ENCODE results near the gene ILKAP.

The ILKAP gene

DNA sequence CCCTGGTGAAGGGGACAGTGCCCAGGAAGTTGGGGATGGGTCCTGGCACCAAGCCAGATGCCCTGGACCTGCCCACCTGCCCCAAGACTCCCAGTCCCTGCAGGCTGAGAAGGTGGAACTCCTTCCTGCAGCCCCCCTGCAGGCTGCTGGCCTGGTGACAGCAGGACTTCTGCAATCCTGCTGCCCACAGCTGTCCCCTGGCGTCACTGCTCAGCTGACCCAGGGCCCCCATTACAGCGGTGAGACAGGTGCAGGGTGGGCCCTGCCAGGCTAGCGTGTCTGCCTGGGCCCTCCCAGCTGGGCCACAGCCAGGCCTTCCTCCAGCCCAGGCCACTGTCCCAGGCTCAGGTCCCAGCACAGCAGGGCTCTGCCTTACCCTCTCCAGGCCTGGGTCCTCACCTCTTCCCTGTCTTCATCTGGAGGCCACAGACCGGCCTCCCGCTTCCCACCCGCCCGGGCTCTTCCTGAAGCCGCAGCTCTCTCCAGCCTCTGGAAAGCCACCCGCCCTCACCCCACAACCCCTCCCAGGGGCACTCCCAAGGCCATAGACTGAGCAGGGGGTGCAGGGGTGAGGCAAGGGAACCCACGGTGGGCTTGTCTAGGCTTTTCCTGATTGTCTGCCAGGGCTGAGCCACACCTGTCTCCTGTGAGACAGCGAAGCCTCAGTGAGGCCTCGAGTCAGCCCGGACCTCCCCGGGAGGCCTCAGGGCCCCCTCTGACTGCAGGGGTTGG lies 53.5 kb downstream of the ILKAP start:
- no peak for DNase-seq

DNA sequence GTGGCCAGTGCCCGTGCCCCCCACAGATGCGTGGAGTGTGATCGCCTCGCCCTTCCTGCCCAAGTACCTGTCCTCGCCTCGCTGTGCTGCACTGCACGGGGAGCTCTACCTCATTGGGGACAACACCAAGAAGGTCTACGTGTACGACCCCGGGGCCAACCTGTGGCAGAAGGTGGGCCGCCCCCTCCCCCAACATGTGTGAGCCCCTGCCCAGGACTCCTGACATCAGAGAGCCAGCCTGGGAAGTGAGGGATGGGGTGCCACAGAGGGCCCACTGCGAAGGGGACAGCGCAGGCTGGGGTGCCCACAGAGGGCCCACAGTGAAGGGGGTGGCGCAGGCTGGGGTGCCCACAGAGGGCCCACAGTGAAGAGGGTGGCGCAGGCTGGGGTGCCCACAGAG lies 54.5 kb downstream of the ILKAP start:
- no peak for DNase-seq

DNA sequence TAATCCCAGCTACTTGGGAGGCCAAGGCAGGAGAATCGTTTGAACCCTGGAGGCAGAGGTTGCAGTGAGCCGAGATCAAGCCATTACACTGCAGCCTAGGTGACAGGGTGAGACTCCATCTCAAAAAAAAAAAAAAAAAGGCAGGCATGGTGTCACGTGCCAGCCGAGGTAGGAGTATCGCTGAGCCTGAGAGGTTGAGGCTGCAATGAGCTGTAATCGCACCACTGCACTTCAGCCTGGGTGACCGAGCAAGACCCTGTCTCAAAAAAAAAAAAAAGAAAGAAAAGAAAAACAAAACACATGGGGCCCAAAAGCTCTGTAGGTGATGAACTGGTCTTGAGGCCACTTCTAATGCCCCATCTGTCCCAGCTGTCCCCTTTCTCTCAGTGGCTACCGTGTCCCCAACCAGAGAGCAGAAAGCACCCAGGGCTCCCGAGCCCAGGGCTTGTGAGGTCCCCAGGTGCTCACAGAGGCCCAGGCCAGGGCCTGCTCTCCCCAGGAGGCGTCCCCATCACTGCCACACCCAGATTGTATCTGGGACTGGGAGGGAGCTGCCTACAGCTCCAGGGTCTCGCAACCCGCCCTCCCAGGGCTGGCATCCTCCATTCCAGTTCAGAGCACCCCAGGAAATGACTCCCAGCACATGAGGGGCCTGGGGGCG lies 56.5 kb downstream of the ILKAP start:
- no peak for DNase-seq

DNA sequence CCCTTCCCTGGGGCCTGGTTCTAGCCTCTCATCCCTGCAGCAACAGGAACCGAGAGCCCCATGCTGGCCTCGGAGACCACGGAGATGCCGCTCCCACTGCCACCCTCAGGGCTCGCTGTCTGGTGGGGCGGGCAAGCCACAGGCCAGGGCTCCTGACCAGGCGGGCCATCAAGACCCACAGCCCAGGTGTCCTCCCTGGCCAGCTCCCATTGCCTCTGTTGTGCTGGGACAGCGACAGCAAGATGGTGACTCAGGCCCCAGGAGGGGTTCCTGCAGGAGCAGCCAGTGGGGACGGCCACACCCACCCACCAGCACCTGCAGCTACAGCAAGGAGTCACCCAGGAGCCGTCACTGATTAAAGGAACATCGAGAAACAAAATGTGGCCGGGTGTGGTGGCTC lies 57.6 kb downstream of the ILKAP start:
- DNase-seq, result no peak

DNA sequence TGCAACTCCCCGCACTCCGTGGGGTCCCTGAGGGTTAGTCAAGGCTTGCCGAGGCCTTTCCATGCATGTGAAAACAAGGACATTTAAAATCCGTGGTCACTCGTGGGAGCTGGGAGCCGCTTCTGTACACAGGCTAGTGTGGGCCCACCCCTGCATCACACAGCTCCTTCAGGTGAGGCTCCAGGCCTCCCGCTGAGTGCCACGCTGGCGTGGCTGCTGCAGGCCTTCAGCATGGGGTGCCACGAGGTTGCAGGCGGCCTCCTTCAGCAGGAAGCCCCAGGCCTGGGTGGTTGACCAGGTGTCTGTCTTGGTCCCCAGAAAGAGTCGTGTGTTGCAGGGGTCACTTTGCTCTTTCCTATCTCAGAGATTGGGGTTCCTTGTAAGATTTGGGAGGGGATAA lies 58.4 kb downstream of the ILKAP start:
- DNase-seq, result no peak

DNA sequence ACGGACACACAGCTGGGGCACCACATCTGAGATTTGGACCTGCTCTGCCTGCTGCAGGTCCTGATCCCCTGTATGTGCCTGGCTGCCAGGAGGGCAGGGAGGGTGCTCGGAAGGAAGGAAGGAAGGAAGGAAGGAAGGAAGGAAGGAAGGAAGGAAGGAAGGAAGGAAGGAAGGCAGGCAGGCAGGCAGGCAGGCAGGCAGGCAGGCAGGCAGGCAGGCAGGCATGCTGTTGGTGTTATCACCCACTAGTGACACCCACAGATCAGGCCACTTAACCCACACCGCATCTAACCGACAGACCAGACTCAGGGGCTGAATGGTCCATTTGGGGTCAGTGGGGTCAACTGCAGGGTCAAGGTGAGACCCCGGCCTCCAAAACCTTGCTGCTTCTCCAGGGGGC lies 59.2 kb downstream of the ILKAP start:
- no peak for DNase-seq

DNA sequence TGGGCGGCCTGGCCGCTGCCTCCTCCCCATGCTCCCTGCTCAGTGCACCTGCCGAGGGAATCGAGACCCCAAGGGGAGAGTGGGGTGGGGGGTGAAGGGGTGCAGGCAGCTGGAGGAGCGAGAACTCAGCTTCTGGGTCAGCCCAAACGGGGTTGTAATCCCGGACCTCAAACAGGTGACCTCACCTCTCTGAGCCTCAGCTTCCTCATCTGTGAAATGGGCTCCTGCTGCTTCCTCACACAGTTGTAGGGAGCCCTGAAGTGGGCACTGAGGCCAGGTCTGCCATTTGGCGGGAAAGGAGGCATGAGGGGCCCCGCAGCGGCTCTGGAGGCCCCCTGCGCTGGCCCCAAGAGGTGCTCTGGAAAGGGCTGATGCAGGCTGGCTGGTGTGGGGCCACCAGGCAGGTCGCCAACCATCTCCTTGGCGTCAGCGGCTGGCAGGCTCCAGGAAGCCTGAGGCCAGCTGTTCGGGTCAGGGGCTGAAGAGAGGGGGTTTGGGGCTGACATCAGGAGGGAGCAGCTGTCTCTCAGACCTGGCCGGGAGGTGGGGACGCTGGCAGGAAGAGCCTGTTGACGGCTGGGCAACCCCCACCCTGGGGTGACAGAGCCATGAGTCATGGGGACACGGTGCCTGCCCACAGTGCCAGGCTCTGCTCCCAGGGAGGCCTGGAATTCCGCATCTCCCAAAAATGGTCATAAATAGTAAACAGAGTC lies 60.1 kb downstream of the ILKAP start:
- DNase-seq, result no peak

DNA sequence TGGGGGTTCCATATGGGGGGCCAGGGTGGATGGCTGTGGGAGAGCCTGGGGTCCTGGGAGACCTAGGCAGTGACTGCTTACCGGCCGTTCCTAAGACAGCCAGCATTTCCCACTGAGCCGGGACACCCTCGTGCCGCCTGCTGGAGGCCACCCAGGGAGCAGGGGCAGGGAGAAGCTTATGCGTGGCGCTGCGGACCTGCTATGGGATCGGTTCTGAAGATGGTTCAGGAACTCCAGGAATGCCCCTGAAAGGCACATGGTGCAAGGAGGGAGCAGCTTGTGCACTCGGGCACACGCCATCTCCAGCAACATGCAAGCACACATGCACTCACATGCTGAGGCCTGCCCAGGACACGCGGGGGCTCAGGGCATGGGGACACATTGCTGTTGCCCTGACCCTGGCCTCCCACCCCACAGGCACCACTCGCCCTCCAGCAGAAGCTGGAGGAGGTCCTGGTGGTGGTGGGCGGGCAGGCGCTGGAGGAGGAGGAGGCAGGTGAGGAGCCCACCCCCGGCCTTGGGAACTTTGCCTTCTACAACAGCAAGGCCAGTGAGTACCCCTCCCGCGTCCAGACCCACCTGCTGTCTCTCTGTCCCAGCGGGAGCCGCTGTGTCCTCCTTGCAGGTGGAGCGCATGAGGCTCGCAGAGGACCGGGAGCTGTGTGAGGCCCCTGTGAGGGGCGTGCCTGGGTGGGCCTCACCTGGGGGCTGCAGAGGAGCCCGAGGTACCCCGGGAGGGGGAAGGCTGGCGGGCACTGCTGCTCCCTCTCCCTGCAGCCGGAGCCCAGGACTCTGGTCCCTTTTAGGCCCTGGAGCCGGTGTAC lies 60.9 kb downstream of the ILKAP start:
- DNase-seq, result no peak

DNA sequence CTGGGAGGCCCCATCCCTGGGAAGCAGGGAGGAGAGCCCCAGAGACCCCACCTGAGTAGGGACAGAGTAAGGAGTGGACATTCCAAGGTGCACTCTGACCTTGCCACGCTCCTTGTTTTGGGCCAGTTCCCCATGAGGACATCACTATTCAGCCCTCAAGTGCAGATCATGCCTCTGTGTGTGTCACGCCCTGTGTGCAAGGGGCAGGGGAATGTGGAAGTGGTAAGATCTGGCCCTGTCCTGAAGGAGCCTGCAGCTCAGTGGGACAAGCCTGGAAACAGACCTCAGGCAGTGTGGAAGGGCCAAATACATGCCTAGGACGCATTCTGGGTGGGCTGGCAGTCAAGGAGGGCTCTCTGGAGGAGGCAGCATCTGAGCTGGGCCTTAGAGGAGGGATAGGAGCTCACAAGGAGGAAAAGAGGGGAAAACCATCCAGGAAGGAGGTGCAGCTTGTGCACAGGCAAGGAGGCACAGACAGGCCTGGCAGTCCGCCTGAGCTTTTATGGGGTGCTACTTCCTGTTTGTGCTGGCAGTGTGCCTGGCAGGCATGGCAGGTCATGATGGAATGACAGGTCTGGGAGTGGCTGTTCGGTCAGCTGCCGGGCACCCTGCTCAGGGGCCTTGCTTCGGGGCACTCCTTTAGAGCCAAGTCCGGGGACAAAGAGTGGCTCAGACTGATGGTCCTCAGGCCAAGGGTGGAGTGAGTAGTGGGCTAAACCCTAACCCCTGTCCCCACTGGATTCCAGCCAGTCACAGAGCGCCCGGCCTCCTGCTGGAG lies 61.8 kb downstream of the ILKAP start:
- DNase-seq, result no peak

DNA sequence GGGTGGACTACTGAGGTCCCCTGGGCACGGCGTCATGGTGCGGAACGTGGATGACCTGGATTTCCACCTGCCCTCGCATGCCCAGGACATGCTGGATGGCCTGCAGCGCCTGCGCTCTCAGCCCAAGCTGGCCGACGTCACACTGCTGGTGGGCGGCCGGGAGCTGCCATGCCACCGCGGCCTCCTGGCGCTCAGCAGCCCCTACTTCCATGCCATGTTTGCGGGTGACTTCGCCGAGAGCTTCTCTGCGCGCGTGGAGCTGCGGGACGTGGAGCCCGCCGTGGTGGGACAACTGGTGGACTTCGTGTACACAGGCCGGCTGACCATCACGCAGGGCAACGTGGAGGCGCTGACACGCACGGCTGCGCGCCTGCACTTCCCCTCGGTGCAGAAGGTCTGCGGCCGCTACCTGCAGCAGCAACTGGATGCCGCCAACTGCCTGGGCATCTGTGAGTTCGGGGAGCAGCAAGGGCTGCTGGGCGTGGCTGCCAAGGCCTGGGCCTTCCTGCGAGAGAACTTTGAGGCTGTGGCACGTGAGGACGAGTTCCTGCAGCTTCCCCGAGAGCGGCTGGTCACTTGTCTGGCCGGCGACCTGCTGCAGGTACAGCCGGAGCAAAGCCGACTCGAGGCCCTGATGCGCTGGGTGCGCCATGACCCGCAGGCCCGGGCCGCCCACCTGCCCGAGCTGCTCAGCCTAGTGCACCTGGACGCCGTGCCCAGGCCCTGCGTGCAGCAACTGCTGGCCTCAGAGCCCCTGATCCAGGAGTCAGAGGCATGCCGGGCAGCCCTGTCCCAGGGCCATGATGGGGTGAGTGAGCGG lies 62.6 kb downstream of the ILKAP start:
- no peak for DNase-seq

DNA sequence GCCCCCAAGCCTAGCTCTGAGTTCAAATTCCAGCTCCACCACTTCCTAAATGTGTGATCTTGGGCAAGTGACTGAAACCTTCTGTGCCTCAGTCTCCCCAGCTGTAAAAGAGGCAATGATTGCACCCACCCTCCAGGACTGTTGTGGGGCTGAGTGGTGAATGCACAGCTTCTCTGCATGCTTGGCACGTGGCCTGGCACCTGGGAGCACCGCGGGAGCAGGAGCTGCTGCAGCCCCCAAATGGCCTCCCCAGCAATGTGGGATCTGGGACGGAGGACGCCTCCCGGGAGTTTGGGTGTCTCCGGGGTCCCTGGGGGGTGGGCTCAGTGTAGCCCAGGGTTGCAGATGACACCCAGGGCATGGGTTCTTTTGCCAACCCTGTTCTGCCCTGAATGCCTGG lies 63.5 kb downstream of the ILKAP start:
- DNase-seq, result no peak

DNA sequence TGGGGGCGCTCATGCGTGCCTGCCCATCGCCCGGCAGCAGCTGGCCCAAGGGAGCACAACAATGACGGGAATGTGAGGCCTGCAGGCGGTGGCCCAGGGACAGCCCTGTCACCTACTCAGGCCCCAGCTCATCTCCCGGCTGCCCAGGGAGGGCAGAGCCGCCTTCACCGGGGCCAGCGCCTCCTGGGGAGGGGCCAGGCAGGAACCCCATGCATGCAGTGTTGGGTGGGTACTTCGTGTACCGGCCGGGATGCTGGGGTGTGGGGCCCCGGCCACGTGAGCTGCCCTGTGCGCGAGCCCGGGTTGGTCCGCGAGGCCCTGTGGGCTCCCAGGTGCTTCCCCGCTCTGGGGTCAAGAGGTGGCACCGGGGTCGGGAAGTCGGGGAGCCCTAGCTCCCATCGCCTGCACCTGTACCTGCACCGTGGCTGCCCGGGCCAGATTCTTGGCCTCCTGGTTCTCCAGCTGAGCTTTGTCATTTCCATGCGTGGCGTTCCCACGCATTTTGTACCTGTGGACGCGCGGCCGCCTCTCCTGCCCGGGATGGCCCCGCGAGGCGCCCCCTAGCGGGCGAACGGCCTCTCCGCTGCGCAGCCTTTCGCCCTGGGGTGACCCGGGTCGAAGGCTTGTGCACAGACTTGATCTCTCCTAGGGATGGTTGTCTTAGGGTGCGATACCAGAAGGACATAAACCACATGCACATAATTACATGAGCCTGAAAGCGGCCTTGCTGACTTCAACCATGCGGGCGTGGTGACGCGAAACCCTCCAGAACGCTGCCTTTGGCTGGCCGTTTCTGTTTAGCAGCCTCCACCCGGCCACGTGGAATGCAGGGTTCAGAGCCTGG lies 64.1 kb downstream of the ILKAP start:
- no peak for DNase-seq

DNA sequence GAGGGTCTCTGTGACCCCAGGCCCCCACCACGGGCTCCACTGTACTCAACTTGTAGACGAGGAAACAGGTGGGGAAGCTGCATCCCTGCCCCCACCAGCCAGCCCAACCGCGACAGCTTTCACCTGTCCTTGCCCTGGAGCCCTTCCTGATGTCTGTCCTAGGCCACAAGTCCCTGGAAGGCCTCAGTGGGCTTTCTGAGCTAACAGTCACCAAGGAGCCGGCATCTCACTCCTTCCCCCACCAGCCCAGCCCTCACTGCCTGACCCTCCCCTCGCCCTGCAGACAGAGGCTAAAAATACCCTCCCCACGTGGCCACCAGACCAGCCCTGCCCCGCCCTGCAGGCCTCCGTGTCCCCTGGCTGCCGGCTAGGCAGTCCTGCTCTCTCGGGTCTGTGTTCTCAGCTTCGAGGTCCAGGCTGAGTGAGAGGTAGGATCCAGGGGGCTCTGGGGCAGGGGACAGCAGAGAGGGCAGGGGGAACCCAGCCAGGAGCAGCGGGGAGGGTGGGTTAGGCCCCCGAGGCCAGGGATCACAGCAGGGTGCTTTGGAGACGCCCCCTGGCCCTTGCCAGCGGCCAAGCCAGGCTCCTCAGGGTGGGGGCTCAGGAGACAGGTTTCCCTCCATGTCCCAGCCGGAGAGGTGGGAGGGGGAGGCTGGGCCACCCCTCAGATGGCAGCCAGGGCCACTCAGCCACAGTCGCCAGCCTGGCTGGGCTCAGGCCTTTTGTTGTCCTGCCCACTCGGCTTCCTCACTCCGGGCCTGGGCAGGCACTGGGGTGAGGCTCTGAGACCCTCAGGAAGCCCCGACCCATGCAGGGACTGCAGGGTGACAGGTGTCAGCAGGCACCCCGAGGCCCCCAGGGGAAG lies 64.9 kb downstream of the ILKAP start, which contains the start of gene KLHL30:
Gene KLHL30, plus strand, starts transcription at position 338 of the 865 bp plus-strand sequence. CDS start 2,087 bp downstream, outside the sequence.
- no peak for DNase-seq

DNA sequence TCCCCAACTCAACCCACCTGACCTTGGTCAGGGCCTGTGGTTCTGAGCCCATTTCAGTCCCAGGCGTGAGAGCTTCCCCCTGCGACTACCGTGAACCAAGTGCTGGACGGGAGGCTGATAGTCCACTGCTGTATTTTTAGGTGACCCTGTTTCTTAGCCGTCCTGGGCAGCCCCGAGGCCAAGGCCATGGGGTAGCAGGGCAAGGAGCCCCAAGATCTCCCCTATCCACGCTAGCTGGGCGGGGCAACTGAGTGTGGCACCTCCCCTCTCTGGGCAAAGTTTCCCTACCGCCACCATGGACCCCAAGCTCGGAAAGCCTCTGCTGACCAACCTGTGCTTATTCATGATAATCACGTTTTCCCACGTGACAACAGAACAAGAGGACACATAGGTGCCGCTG lies 65.6 kb downstream of the ILKAP start:
- no peak for DNase-seq

DNA sequence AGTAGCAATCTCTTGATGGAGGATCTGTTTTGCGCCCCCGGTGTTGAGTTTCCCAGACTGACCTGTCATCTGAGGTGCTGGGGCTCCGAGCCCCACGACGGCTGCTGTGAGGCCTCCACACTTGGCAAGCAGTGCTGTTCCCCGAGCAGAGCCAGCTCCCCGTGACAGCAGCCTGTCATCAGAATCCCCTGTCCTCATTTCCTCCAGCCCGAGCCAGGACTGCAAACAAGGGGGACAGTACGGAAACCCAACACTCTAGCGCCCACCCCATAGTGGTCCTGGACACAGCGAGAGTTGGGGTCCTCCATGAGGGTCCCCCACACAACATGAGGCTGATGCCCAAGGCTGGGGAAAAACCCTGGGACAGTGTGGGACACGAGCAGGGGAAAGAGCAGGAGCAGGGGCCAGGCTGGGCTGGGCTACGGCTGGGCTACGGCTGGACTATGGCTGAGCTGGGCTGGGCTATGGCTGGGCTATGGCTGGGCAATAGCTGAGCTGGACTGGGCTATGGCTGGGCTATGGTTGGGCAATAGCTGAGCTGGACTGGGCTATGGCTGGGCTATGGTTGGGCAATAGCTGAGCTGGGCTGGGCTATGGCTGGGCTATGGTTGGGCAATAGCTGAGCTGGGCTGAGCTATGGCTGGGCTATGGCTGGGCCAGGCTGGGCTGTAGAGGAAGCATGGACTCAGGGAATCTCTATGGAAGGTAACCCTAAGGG lies 66.5 kb downstream of the ILKAP start:
- no peak for DNase-seq

DNA sequence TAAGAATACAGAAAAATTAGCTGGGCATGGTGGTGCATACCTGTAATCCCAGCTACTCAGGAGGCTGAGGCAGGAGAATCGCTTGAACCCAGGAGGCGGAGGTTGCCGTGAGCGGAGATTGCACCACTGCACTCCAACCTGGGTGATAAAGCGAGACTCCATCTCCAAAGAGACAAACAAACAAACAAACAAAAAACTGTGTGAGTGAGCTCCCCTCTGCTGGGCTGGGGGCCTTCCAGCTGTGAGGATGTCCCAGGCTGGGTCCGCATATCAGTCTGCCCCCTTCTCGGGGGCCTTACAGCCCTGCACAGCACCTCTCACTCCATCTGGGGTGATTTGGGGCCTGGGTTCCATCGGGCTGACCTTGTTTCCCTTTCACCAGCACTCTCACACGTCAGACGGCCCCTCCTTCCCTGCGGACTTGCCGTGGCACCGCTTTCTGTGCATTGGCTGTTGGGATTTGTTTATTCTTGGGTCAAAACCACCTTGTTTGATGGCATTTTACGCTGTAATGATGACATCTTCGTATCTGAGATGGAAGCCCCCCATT lies 67.8 kb downstream of the ILKAP start:
- no peak for DNase-seq

DNA sequence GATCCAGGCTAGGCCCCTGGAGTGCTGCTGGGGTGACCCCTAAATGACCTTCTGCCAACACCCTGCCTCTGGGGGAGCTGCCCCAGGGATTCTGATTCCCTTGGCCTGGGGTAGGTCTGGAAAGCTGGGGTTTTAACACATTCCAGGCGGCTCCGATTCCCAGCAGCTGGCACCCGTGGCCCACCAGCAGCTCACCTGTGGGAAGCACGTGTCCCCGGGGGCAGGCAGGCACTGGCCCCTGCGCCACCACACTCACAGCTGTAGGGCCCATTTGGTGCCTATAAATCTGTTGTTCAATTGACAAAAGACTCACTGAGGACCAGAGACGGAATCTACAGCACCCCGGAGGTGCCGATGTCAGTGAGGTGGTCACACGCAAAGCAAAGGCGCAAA lies 69.1 kb downstream of the ILKAP start:
- no peak for DNase-seq

Measured in NCI-H1105 treated with DMSO at 0.1 percent for 48 hours (cell line).